ENCODE measurements around the gene LMO7.
A peak's percentile ranks its signal among the peaks of the same experiment; 100 is the strongest.

DNA sequence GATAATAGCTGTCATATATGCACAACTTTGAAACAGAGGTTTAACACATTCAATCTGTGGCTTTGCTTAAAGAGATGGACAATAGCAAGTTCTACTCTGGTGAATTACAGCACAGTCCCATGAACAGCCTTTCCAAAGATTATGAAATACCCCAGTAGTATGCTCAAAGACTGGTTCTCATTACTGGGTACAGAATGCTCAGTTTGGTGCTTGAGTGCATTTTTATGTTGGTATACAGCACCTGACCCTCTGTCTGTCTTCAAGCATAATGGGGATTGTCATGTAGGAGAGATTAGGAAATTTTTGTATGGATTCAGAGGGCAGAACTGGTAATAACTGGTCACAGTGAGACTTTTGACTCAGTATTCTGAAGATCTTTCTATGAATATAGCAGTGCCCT lies 7.6 kb downstream of the LMO7 start:
- TF ChIP-seq CEBPB (IDR thresholded peaks at IDR 0.05; ENCODE audit: low read depth, low read length) (peak; percentile 22; the same call in 1 of the 2 replicates), POLR2A (IDR thresholded peaks at IDR 0.05; ENCODE audit: low read depth, low read length) (no peak), FOS (IDR thresholded peaks at IDR 0.05; ENCODE audit: low read depth, low read length) (no peak)
- TF ChIP-seq, protein P1, sequence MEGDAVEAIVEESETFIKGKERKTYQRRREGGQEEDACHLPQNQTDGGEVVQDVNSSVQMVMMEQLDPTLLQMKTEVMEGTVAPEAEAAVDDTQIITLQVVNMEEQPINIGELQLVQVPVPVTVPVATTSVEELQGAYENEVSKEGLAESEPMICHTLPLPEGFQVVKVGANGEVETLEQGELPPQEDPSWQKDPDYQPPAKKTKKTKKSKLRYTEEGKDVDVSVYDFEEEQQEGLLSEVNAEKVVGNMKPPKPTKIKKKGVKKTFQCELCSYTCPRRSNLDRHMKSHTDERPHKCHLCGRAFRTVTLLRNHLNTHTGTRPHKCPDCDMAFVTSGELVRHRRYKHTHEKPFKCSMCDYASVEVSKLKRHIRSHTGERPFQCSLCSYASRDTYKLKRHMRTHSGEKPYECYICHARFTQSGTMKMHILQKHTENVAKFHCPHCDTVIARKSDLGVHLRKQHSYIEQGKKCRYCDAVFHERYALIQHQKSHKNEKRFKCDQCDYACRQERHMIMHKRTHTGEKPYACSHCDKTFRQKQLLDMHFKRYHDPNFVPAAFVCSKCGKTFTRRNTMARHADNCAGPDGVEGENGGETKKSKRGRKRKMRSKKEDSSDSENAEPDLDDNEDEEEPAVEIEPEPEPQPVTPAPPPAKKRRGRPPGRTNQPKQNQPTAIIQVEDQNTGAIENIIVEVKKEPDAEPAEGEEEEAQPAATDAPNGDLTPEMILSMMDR (conservative IDR thresholded peaks at IDR 0.05; ENCODE audit: low read depth, low read length): no peak
